HG03457 (cell line): ENCODE measurements around the gene OR10H4.
"Not testable (repeated sequence)": the region's sequence is repeated elsewhere in the genome, so short reads cannot be mapped to it uniquely, and the experiment has no call there.

Experiments used
- ATAC-seq: cut with Tn5 transposase; IDR thresholded peaks from one replicate; pipeline ENCODE4 v1.9.1; 2021; ENCODE audit warnings: moderate number of reproducible peaks; ENCODE audit not compliant: unreplicated experiment

Gene OR10H4

DNA sequence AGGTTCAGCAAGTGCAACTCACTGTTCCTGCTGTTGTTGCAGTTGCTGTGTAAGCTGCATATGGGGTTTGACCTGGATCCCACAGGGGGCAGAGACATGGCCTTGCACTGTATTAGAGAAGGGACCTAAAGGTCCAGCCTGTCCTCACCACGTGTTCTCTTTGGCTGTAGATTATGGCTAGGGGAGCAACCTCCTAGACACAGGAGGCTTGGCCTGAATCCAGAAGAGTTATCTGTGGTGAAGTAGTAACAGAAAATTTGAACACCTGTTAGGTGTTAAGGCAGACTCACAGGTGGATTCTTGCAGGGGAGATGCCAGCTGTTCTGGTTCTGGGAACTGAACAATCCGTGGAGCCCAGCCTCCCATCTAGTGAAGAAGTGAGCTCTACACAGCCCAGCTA lies 11.0 kb upstream of the OR10H4 start:
- no peak for ATAC-seq

DNA sequence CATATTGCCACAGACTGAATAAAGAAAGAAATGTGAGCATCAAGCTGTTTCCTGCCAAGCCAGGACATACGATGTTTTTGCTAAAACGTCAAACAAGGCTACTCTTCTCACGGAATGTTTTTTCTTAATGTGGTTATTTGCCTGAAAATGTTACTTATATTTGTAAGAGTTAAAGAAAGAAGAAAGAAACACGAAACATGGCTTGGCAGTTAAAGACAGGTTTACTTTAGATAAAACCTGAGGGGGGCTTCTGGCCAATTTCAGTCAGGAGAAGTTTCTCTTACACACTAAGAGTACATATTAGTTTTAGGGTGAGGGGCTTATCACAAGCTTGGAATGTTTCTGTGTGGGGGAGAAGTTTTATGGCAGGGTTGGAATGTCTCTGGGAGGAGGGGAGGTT lies 4.4 kb upstream of the OR10H4 start:
- ATAC-seq: no peak

DNA sequence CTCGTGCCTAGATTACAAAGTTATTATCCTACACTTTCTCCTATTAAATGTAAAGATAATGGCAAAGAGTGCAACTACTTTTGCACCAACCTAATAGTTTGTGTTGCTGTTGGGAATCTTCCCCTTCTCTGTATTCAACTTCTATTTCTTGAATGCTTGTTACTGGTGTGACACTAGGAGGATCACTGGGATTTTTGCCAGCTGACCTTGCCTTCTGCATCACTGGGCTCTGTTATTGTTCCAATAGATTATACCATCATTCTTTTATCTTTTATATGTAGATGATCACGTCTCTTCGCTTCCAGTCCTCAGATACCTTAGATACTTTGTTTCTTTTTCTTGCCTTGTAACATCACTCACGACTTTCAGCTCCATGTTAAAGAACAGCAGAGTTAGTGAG lies 3.5 kb upstream of the OR10H4 start:
- no peak for ATAC-seq

DNA sequence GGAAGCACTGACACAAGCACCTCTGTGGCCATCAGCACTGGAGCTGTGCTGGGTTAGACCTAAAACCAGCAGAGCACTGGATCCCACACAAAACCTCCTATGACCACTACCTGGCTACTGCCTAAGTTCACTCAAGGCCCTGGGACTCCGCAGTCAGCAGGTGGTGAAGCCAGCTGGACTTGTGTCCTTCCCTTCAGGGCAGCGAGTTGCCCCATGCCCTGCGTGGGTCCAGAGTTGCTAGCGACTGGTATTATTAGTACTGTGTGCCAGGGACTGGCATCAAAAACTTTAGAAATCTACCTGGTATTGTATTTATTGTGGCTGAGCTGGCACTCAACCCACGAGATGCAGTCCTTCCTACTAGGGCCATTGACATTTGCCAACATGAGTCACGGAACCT lies 6.0 kb downstream of the OR10H4 start:
- ATAC-seq: no peak

DNA sequence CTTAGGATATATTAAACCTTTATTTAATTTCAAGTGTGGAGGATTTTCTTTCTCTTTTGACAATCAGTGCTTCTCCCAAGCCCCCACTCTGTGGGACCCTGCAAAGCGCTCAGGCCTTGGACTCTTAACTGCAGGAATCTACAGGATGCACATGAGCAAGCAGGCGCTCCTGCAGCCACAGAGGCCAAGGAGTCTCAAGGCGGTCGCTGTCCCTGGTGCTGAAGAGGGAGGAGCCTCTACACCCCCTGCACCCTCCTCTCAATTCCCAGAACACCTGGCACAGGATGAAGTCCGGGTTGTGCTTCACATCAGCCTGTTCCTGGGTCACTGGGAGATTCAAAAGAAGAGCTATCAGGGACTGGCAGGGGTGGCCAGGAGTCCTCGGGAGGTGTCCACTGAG lies 13.5 kb downstream of the OR10H4 start:
- ATAC-seq: no peak

DNA sequence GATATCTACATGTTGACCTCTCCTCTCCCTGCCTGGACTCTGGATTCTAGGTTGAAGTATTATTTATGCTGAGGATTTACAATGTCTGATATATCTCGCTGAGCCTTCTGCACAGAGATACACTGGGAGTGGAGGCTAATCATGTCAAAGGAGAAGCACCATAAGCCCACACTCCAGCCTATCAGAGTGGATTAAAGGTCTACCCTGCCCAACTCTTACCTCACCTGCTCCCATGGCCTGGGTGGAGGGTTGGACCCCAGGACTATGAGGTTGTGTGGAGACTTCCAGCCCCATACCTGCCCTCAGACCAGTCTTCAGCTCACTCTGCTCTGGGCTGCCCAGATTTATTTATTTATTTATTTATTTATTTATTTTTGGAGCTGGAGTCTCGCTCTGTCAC lies 15.4 kb downstream of the OR10H4 start:
- no peak for ATAC-seq

DNA sequence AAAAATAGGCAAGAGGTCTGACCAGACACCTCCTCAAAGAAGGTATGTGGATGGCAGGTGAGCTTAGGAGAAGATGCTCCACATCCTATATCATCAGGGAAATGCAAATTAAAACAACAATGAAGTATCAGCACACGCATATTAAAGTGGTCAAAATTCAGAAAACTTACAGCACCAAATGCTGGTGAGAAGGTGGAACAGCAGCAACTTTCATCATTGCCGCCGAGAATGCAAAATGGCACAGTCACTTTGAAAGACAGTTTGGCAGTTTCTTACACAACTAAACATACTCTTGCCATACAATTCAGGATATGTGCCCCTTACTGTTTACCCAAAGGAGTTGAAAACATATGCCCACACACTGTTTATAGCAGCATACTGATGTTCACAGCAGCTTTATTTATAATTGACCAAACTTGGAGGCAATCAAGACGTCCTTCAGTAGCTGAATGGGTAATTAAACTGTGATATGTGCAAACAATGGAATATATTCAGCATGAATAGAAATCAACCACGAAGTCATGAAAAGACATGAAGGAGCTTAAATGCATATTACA lies 22.5 kb downstream of the OR10H4 start:
- no peak for ATAC-seq

DNA sequence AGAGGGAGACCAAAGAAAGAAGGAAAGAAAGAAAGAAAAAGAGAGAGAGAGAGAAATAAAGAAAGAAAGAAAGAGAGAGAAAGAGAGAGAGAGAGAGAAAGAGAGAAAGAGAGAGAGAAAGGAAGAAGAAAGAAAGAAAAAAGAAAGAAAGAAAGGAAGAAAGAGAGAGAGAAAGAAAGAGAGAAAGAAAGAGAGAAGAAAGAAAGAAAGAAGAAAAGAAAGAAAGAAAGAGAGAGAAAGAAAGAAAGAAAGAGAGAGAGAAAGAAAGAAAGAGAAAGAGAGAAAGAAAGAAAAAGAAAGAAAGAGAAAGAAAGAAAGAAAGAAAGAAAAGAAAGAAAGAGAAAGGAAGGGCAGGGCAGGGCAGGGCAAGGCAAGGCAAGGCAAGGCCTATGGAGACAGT lies 23.2 kb downstream of the OR10H4 start:
- not testable (repeated sequence) for ATAC-seq

DNA sequence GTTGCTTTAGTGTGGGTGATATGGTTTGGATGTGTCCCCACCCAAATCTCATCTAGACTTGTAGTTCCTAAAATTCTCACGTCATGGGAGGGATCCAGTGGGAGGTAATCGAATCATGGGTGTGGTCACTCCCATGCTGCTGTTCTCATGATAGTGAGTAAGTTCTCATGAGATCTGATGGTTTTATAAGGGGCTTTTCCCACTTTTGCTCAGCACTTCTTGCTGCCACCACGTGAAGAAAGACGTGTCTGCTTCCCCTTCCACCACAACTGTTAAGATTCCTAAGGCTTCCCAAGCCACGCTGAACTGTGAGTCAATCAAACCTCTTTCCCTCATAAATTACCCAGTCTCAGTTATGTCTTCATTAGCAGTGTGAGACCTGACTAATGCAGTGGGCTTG lies 26.0 kb downstream of the OR10H4 start:
- ATAC-seq: no peak

DNA sequence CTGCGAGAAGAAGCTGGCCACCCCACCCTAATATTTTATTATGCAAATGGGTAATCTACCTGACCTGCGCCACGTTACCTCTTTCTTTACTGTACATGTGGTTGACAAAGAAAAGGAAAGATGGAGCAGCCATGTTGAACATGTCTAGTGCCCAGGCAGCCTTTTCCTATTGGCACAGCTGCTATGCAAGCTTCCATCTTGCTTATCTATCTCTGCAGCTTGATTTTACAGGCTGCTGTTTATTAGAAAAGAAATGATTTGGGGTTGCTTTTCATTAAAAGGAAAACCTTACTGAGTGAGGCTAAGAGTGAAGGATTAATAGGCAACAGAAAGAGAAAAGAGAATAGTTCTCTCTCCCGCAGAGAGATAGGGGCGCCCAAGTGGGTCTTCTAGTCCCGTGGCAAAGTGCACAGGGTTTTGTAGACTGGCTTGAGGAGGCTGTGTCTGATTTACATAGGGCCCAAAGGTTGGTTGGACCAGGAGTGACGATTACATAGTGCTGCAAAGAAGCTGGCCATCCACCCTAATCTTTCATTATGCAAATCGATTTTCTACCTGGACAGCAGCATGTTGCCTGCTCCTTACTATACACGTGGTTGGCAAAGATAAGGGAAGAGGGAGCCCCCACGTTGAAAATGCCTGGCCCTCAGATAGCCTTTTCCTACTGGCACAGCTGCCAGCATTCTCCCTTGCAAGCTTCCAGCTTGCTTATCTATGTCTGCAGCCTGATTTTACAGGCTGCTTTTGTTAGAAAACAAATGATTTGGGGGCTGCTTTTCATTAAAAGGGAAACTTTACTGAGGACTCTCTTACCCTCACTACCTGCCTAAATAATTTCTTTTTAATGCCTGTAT lies 28.3 kb downstream of the OR10H4 start:
- ATAC-seq: no peak

DNA sequence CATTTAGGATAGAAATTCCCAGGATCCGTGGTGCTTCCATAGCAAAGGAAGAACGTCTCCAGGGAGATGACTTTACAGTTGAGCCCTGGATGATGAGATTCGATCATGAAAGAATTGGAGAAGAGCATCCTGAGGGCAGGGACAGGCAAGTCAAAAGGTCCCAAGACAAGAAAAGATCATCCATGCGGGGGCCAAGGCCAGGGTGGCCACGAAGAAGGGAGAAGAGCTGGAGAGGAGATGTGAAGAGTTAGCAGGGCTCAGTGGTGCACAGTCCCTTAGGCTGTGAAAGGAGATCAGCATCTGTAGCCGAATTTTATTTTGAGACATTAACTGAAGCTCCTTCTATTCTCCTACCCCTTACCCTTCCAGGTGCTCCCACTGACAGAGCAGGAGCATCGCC lies 28.9 kb downstream of the OR10H4 start:
- ATAC-seq: no peak

DNA sequence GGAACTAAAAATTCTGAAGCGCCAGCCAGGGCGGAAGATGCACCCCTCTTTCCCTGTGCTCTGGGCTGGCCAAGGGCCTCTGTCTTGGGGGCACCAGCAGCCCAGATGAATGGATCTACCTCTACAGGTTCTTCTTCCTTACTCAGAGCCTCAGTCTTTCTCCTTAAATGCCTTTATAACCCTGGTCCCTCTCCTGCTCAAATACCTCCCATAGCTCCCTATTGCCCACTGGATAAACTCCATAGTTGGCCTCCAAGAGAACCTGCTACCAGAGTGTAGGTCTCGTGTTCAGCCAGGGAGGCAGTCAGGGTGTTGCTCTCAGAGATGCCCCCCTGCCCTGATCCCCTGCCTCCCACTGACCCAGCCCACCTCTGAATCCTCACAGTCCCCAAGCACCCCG lies 30.5 kb downstream of the OR10H4 start:
- no peak for ATAC-seq

DNA sequence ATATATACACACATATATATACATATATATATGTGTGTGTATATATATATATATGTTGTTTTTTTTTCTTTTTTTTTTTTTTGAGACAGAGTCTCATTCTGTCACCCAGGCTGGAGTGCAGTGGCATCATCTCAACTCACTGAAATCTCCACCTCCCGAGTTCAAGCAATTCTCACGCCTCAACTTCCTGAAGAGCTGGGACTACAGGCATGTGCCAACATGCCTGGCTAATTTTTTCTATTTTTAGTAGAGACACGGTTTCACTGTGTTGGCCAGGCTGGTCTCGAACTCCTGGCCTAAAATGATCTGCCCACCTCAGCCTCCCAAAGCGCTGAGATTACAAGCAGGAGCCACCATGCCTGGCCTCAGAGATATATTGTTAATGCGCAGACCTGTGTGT lies 37.0 kb downstream of the OR10H4 start:
- not testable (repeated sequence) for ATAC-seq

DNA sequence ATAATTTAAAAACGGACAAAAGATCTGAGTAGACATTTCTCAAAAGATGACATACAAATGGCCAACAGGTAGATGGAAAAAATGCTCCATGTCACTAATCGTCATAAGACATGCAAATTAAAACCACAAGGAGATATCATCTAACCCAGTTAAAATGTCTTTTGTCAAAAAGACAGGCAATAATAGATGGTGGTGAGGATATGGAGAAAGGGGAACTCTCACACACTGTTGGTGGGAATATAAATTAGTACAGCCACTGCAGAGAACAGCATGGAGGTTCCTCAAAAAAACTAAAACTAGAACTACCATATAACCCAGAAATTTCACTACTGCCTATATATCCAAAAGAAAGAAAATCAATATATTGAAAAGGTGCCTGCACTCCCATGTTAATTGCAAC lies 37.9 kb downstream of the OR10H4 start:
- ATAC-seq: no peak

DNA sequence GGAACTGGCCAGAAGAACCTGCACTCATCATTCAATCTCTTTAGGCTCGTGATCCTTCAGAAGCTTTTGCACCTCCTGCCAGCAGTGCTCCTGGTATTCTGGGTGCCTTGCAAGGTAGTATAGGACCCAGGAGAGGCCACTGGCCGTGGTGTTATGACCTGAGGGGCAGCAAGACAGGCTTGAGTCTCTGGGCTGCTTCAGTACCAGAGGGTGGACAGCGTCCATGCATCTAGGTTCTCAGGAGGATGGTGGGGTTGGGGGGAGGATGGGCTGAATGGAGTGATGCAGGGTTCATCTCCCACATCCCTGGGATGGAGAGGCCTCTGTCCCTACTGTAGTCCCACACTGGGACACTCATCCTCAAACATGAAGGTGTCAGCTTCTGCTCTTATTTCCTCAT lies 41.1 kb downstream of the OR10H4 start:
- ATAC-seq: no peak

DNA sequence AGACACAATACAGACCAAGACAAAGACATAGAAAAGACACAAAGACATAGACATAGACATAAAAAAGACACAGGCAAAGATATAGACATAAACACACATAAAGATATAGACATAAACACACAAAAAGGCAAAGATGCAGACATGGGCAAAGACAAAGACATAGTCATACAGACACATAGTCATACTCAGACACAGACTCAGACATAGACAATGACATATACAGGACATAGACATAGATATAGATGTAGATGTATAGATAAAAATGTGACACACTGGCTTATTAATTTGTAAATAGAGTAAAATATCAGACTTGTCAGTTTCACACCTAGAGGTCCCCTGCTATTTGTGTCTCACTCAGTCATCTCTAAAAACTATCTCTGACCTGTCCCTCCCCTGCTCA lies 42.8 kb downstream of the OR10H4 start:
- ATAC-seq: no peak

DNA sequence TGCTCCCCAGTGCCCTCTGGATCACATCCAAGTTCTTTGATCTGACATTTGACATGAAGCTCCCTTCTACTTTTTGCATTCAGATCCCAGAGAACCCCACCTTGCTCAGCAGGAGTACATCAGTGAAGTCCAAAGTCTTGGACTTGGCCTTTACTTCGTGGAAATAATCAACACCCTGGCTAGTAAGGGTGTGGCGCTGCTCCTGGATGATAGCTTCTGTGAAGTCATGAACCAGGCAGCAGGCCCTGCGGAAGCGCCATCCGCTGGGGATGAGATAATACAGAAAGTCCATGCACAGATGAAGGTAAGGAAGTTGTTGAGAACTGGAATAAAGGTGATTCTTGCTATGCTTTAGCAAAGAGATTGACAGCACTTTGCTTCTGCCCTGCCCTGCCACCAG lies 43.2 kb downstream of the OR10H4 start:
- no peak for ATAC-seq

DNA sequence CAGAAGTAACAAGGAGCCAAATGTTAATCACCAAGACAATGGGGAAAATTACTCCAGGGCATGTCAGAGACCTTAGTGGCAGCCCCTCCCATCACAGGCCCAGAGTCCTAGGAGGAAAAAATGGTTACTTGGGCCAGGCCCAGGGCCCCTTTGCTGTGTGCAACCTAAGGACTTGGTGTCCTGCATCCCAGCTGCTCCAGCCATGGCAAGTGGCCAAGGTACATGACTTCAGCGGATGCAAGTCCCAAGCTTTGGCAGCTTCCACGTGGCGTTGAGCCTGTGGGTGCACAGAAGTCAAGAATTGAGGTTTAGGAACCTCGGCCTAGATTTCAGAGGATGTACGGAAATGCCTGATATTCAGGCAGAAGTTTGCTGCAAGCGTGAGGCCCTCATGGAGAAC lies 46.7 kb downstream of the OR10H4 start:
- ATAC-seq: no peak

DNA sequence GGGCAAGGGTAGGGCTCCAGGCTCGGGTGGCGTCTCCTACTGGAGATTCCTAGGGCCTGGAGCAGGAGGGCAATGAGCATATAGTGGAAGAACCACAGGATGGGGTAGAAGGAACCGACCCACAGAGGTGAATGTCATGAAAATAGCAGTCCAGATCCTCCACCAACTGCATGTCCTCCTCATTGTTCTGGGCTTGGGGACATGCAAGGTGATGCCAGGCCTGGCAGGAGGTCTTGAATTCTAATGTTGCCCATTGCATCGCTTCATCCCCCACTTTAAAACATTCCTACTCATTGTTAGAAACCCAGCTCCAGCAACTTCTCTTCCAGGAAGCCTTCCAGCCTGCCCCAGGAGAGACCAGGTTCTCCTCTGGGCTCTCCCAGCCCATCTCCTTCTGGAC lies 49.4 kb downstream of the OR10H4 start:
- no peak for ATAC-seq
